Astrocyte (in vitro differentiated cells and primary cell): ENCODE results near the gene NMT1.

Experiments used
- EZH2 ChIP-seq: IDR thresholded peaks from 2 replicates; pipeline ENCODE4 v1.6.1; 2012; ENCODE audit warnings: mild to moderate bottlenecking, low read length, inconsistent platforms; ENCODE audit not compliant: insufficient read depth
- TF ChIP-seq, protein P1 (sequence below): IDR thresholded peaks from 2 replicates; pipeline ENCODE4 v1.5.1; 2011; ENCODE audit warnings: low read depth, mild to moderate bottlenecking, inconsistent platforms, low read length, moderate library complexity; ENCODE audit not compliant: insufficient read depth

- TF ChIP-seq, protein P1, sequence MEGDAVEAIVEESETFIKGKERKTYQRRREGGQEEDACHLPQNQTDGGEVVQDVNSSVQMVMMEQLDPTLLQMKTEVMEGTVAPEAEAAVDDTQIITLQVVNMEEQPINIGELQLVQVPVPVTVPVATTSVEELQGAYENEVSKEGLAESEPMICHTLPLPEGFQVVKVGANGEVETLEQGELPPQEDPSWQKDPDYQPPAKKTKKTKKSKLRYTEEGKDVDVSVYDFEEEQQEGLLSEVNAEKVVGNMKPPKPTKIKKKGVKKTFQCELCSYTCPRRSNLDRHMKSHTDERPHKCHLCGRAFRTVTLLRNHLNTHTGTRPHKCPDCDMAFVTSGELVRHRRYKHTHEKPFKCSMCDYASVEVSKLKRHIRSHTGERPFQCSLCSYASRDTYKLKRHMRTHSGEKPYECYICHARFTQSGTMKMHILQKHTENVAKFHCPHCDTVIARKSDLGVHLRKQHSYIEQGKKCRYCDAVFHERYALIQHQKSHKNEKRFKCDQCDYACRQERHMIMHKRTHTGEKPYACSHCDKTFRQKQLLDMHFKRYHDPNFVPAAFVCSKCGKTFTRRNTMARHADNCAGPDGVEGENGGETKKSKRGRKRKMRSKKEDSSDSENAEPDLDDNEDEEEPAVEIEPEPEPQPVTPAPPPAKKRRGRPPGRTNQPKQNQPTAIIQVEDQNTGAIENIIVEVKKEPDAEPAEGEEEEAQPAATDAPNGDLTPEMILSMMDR, result no peak
- no peak for TF ChIP-seq EZH2
Measured at GRCh38 chr17:45046537-45047125, 14.5 kb upstream of the NMT1 start.
